BE2C (cell line): ENCODE results near the gene PCDHB15.
A peak's percentile ranks its signal among the peaks of the same experiment; 100 is the strongest.
"Not testable (repeated sequence)": the region's sequence is repeated elsewhere in the genome, so short reads cannot be mapped to it uniquely, and the experiment has no call there.

Source experiments
- DNase-seq: peaks from one replicate; pipeline ENCODE4 v3.0.0-alpha.2; 2020
- H3K27me3 ChIP-seq: fragments of 250-450 bp; sonication (Bioruptor Pico); 2 replicates; pipeline ENCODE4 v1.5.1; 2020; ENCODE audit warnings: mild to moderate bottlenecking
- H3K36me3 ChIP-seq: fragments of 250-450 bp; sonication (Bioruptor Pico); 2 replicates; pipeline ENCODE4 v1.5.1; 2020; ENCODE audit warnings: mild to moderate bottlenecking
- H3K4me1 ChIP-seq: fragments of 250-450 bp; sonication (Bioruptor Pico); 2 replicates; pipeline ENCODE4 v1.5.1; 2020
- H3K4me3 ChIP-seq: 2 replicates; pipeline ENCODE4 v1.5.1; 2011; ENCODE audit warnings: low read depth, low read length
- H3K9me3 ChIP-seq: fragments of 250-450 bp; sonication (Bioruptor Pico); 2 replicates; pipeline ENCODE4 v1.5.1; 2020
- CTCF ChIP-seq: IDR thresholded peaks from 2 replicates; pipeline ENCODE4 v1.5.1; 2012; ENCODE audit warnings: mild to moderate bottlenecking, low read depth, low read length

Gene PCDHB15

GRCh38 chr5:141215504-141215903 lies 29.7 kb upstream of the PCDHB15 start:
- H3K4me3 ChIP-seq, H3K27me3 ChIP-seq, H3K4me1 ChIP-seq, DNase-seq, H3K36me3 ChIP-seq, H3K9me3 ChIP-seq: not testable (repeated sequence)

DNA sequence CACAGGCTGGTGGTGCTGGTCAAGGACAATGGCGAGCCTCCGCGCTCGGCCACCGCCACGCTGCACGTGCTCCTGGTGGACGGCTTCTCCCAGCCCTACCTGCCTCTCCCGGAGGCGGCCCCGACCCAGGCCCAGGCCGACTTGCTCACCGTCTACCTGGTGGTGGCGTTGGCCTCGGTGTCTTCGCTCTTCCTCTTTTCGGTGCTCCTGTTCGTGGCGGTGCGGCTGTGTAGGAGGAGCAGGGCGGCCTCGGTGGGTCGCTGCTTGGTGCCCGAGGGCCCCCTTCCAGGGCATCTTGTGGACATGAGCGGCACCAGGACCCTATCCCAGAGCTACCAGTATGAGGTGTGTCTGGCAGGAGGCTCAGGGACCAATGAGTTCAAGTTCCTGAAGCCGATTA lies 29.2 kb upstream of the PCDHB15 start:
- not testable (repeated sequence) for H3K4me1 ChIP-seq, H3K36me3 ChIP-seq, H3K4me3 ChIP-seq, DNase-seq, H3K9me3 ChIP-seq, H3K27me3 ChIP-seq

DNA sequence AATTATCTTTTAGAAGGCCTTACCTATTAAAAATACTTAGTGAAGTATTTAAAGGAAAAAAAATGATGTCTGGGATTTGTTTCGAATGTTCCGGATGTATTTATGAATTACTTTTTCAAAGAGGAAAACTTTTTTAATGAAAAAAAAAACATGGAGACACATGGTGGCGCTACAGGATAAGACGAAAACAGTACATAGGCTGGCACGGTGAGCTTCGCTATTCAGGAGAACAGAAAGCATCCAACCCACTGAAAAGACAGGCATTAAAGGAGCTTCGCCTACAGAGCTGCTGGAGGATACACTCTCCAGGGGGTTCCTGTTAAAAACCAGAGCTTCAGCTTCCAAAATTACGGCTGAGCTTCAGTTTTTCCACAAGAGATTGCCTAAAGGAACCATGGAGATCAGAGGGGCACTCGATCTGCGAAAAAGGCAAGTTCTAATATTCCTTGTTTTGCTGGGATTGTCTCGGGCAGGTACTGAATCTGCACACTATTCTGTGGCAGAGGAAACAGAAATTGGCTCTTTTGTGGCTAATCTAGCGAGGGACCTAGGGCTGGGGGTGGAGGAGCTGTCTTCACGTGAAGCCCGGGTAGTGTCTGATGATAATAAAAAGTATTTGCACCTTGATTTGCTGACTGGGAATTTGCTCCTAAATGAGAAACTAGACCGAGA lies 21.9 kb upstream of the PCDHB15 start, which contains the start of gene PCDHB14:
PCDHB14 (plus strand) TSS at position 232 of the 672 bp plus-strand sequence; CDS start at position 395, 163 bp downstream.
- Histone ChIP-seq H3K27me3 (no peaks in the 10 kb centered on the region), H3K4me1 (peaks cover 3% of the 10 kb centered on the region; the same call in 1 of the 2 replicates), H3K4me3 (peak within 1 kb of the TSS; percentile 45), H3K9me3 (no peaks in the 10 kb centered on the region), H3K36me3 (no peaks in the 10 kb centered on the region)
- DNase-seq = peak; percentile 55
- peak; percentile 62 for TF ChIP-seq CTCF

DNA sequence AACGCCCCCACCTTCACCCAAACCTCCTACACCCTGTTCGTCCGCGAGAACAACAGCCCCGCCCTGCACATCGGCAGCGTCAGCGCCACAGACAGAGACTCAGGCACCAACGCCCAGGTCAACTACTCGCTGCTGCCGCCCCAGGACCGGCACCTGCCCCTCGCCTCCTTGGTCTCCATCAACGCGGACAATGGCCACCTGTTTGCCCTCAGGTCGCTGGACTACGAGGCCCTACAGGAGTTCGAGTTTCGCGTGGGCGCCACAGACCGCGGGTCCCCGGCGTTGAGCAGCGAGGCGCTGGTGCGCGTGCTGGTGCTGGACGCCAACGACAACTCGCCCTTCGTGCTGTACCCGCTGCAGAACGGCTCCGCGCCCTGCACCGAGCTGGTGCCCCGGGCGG lies 20.4 kb upstream of the PCDHB15 start:
- H3K27me3 ChIP-seq, H3K9me3 ChIP-seq, H3K4me1 ChIP-seq, DNase-seq, H3K36me3 ChIP-seq, H3K4me3 ChIP-seq: not testable (repeated sequence)

- H3K4me1 ChIP-seq, H3K36me3 ChIP-seq, DNase-seq, H3K4me3 ChIP-seq, H3K27me3 ChIP-seq, H3K9me3 ChIP-seq: not testable (repeated sequence)
Observed at GRCh38 chr5:141225421-141225820, 19.8 kb upstream of the PCDHB15 start.

DNA sequence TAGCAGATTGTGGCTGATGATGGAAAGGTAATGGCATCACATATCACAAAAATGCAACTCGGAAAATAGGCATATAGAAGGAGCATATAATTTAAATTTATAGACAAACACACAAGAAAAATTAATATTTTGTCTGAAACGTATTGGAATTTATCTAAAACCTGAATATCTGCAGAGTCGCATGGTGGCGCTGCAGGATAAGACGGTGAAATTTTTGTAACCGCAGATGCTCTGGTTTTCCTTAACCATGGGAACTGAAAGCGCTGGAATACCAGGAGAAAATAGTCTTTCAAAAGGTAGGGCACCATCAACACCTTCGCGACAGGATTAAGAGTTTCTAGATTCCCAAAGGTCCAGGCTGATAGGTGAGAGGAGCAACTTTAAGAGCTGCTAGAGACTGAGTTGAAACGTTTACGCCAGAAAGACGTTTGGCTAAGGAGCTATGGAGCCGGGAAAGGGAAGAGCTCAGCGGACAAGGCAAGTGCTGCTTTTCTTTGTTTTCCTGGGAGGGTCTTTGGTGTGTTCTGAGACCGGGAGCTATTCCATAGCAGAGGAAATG lies 11.0 kb upstream of the PCDHB15 start:
- no peaks in the 10 kb centered on the region for H3K4me1 ChIP-seq
- H3K9me3 ChIP-seq = no peaks in the 10 kb centered on the region
- peak; percentile 76 for TF ChIP-seq CTCF
- peak overlapping the region; percentile 63 for H3K4me3 ChIP-seq
- no peaks in the 10 kb centered on the region for H3K36me3 ChIP-seq
- H3K27me3 ChIP-seq = no peaks in the 10 kb centered on the region
- peak; percentile 57 for DNase-seq

- H3K4me1 ChIP-seq, H3K4me3 ChIP-seq, H3K36me3 ChIP-seq, H3K27me3 ChIP-seq, H3K9me3 ChIP-seq, DNase-seq: not testable (repeated sequence)
Observed at GRCh38 chr5:141235922-141236321, 9.3 kb upstream of the PCDHB15 start.

DNA sequence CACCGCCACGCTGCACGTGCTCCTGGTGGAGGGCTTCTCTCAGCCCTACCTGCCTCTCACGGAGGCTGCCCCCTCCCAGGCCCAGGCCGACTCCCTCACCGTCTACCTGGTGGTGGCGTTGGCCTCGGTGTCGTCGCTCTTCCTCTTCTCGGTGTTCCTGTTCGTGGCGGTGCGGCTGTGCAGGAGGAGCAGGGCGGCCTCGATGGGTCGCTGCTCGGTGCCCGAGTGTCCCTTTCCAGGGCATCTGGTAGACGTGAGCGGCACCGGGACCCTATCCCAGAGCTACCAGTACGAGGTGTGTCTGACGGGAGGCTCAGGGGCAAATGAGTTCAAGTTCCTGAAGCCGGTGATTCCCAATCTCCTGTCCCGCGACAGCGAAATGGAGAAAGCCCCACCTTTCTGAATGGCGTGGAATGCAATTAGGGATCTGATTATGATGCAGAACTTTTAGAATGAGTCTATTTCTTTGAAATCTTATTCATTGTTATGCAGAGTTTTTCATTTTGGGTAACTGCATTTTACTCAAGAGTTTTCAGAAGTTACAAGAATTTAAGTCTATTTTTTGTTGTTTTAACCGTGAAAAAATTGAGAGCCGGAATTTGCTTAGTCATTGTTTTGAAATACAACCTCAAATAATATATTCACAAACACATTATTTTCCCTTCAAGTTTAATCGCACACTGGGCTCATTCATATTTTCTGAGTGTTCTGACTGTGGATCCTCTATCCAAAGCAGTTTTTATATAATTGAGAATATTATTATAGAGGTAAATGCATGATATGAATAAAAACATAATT lies 8.5 kb upstream of the PCDHB15 start:
- no peak for DNase-seq
- no peak for TF ChIP-seq CTCF
- Histone ChIP-seq H3K9me3 (no peaks in the 10 kb centered on the region; the same call in 1 of the 2 replicates), H3K4me1 (no peaks in the 10 kb centered on the region), H3K27me3 (no peaks in the 10 kb centered on the region), H3K4me3 (no peak overlapping the region), H3K36me3 (no peaks in the 10 kb centered on the region)
